Suppressor macrophage (primary cell): ENCODE measurements around the gene GGT7.
"Not testable (repeated sequence)": the region's sequence is repeated elsewhere in the genome, so short reads cannot be mapped to it uniquely, and the experiment has no call there.

Source experiments
- DNase-seq, 4 experiments: peaks; one replicate each; pipeline ENCODE4 v3.0.0-alpha.2; 2020 to 2022
- total RNA-seq, 17 experiments: gene quantifications; one replicate each; lab custom pipeline; 2026; ENCODE audit warnings: mixed read lengths in 6 of 17, inconsistent platforms in 3 of 17; lab: John Stamatoyannopoulos, UW

The GGT7 gene
- 1.7 to 9.1 (median 3.6) reads per million in 17 experiments for total RNA-seq

- DNase-seq, result peak; percentile 69 to 90 (median 79)
These were observed at the start of gene GGT7 for GRCh38 chr20:34872622-34873224. Gene GGT7, minus strand, starts transcription at chr20:34872856. Its CDS starts 41 bp downstream, at chr20:34872815.

GRCh38 chr20:34921436-34921835 lies 48.8 kb upstream of the GGT7 start:
- DNase-seq, result no peak

- DNase-seq, result no peak
These were observed 47.4 kb upstream of the GGT7 start for GRCh38 chr20:34920055-34920454.

- no peak for DNase-seq
These were observed 44.2 kb upstream of the GGT7 start for GRCh38 chr20:34916774-34917354.

GRCh38 chr20:34915749-34916455 lies 43.2 kb upstream of the GGT7 start:
- no peak for DNase-seq

GRCh38 chr20:34915131-34915530 lies 42.5 kb upstream of the GGT7 start:
- DNase-seq, result no peak

- DNase-seq, result peak; percentile 32 to 63 (median 59)
These were observed 35.2 kb upstream of the GGT7 start for GRCh38 chr20:34907616-34908469.

- peak in 3 of 4 experiments; percentile 33 to 65 (median 53) for DNase-seq
These were observed 31.6 kb upstream of the GGT7 start for GRCh38 chr20:34904202-34904621.

GRCh38 chr20:34898731-34899130 lies 26.1 kb upstream of the GGT7 start:
- not testable (repeated sequence) for DNase-seq

- DNase-seq, result not testable (repeated sequence)
These were observed 25.5 kb upstream of the GGT7 start for GRCh38 chr20:34898129-34898528.

- no peak for DNase-seq
These were observed 23.5 kb upstream of the GGT7 start for GRCh38 chr20:34896086-34896621.

GRCh38 chr20:34895465-34895864 lies 22.8 kb upstream of the GGT7 start:
- no peak for DNase-seq

GRCh38 chr20:34894723-34895122 lies 22.1 kb upstream of the GGT7 start:
- DNase-seq, result no peak

GRCh38 chr20:34892671-34893070 lies 20.0 kb upstream of the GGT7 start:
- peak in 2 of 4 experiments; percentile 32 to 40 for DNase-seq

GRCh38 chr20:34891166-34892062 lies 18.8 kb upstream of the GGT7 start:
- DNase-seq, result peak; percentile 71 to 90 (median 80)

- no peak for DNase-seq
These were observed 15.8 kb upstream of the GGT7 start for GRCh38 chr20:34888468-34888867.

GRCh38 chr20:34887023-34887422 lies 14.4 kb upstream of the GGT7 start:
- DNase-seq, result no peak

- DNase-seq, result no peak
These were observed 13.5 kb upstream of the GGT7 start for GRCh38 chr20:34886122-34886521.

GRCh38 chr20:34884260-34884659 lies 11.6 kb upstream of the GGT7 start:
- no peak for DNase-seq

- DNase-seq, result no peak
These were observed 11.2 kb upstream of the GGT7 start for GRCh38 chr20:34883809-34884208.

GRCh38 chr20:34883087-34883688 lies 10.5 kb upstream of the GGT7 start:
- DNase-seq, result no peak
